Neutrophil (primary cell): ENCODE data around the gene ERGIC1.

ENCODE experiments used
- H3K27ac ChIP-seq: fragments of 200-600 bp; sonication (generic); 2 replicates; pipeline ENCODE4 v1.5.1; 2016; ENCODE audit warnings: mild to moderate bottlenecking, moderate library complexity
- H3K27me3 ChIP-seq: fragments of 200-600 bp; sonication (generic); 2 replicates; pipeline ENCODE4 v1.6.0; 2016; ENCODE audit warnings: mild to moderate bottlenecking
- H3K36me3 ChIP-seq: fragments of 200-600 bp; sonication (generic); 2 replicates; pipeline ENCODE4 v1.5.1; 2017
- H3K4me1 ChIP-seq, 2 experiments: fragments of 200-600 bp in 1 of 2; sonication (generic) in 1 of 2; 1 replicate in 1 of 2; 2 replicates in 1 of 2; pipeline versions ENCODE4 v1.5.1 to v1.6.1; 2013 to 2016; ENCODE audit warnings: low read depth in 1 of 2, low read length in 1 of 2, mild to moderate bottlenecking in 1 of 2, moderate library complexity in 1 of 2; ENCODE audit not compliant: control insufficient read depth in 1 of 2, insufficient read depth in 1 of 2
- H3K4me3 ChIP-seq, 2 experiments: fragments of 200-600 bp in 1 of 2; sonication (generic) in 1 of 2; 1 replicate in 1 of 2; 2 replicates in 1 of 2; pipeline ENCODE4 v1.5.1; 2013 to 2016; ENCODE audit warnings: low read depth in 1 of 2, low read length in 1 of 2, mild to moderate bottlenecking in 1 of 2, moderate library complexity in 1 of 2
- H3K9me3 ChIP-seq: fragments of 200-600 bp; sonication (generic); 2 replicates; pipeline ENCODE4 v1.5.1; 2016
- TF ChIP-seq, protein P1 (sequence below): fragments of 200-600 bp; sonication (generic); IDR thresholded peaks from 2 replicates; pipeline ENCODE4 v1.5.1; 2016; ENCODE audit warnings: antibody characterized with exemption

The ERGIC1 gene

DNA sequence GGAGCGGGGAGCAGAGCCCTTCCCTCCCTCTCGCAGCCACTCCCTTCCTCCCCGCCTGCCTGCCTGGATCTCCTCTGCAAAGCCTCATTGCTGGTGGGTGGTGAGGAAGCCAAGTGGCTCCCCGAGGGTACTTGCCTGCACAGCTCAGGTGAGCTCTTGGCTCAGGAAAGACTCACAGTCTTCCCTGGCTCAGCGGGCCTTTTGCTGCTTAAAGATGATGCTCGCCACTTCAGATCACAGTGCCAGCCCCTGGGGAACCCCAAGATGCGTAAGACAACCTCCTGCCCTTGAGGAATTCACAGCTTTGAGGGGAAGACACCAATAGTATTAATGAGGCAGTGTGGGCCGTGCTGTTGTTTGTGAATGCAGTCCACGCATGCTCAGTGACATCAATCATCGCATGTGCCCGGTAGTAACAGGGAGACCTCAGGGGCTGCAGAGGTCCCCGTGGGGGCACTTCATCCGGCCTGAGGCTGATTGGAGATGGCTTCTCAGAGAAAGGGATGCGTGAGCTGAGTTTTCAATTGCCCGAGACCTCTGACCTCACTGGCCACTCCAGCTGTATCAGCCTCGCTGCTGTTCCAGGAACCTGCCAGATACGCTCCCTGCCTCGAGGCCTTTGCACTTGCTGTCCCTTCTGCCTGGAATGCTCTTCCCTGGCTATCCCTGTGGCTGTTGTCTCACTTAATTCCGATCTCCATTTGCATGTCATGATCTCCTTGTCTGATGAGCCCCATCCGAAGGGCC, 36.8 kb downstream of the ERGIC1 start:
- no peaks in the 10 kb centered on the region for H3K36me3 ChIP-seq
- peak overlapping the region; percentile 6 for H3K27ac ChIP-seq
- H3K9me3 ChIP-seq = no peaks in the 10 kb centered on the region
- H3K4me1 ChIP-seq = peaks cover 5 to 7% of the 10 kb centered on the region in 2 experiments
- TF ChIP-seq, protein P1, sequence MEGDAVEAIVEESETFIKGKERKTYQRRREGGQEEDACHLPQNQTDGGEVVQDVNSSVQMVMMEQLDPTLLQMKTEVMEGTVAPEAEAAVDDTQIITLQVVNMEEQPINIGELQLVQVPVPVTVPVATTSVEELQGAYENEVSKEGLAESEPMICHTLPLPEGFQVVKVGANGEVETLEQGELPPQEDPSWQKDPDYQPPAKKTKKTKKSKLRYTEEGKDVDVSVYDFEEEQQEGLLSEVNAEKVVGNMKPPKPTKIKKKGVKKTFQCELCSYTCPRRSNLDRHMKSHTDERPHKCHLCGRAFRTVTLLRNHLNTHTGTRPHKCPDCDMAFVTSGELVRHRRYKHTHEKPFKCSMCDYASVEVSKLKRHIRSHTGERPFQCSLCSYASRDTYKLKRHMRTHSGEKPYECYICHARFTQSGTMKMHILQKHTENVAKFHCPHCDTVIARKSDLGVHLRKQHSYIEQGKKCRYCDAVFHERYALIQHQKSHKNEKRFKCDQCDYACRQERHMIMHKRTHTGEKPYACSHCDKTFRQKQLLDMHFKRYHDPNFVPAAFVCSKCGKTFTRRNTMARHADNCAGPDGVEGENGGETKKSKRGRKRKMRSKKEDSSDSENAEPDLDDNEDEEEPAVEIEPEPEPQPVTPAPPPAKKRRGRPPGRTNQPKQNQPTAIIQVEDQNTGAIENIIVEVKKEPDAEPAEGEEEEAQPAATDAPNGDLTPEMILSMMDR = no peak
- peaks cover 29% of the 10 kb centered on the region for H3K27me3 ChIP-seq
- no peak overlapping the region for H3K4me3 ChIP-seq

DNA sequence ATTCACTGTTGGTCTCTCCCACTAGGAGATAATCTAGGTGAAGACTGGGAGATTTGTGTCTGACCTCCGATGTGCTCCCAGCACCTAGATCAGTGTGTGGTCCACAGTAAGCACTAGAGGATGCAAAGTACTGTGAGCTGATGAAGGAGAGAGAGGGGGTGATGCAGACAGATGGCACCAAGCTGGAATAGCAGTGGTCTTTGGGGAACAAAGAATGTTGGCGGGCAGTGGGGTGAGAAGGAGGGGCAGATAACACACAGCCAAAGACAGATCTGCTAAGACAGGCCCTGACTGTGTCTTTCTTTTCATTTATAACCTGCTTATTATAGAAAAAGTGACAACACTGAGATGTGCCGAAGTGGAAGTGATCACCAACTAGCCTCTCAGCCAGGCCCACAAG, 37.5 kb downstream of the ERGIC1 start:
- H3K4me1 ChIP-seq = peaks cover 5 to 7% of the 10 kb centered on the region in 2 experiments
- no peak overlapping the region for H3K27ac ChIP-seq

GRCh38 chr5:172871982-172872381, 37.9 kb downstream of the ERGIC1 start:
- TF ChIP-seq, protein P1 = no peak
- peaks cover 5 to 7% of the 10 kb centered on the region in 2 experiments for H3K4me1 ChIP-seq
- no peak overlapping the region for H3K27ac ChIP-seq
- H3K27me3 ChIP-seq = peaks cover 40% of the 10 kb centered on the region
- no peaks in the 10 kb centered on the region for H3K36me3 ChIP-seq
- H3K4me3 ChIP-seq = no peak overlapping the region
- H3K9me3 ChIP-seq = no peaks in the 10 kb centered on the region

More for the DNA sequence above, 37.5 kb downstream of the ERGIC1 start:
- H3K36me3 ChIP-seq = no peaks in the 10 kb centered on the region
- peaks cover 36% of the 10 kb centered on the region for H3K27me3 ChIP-seq
- TF ChIP-seq, protein P1 = no peak
- H3K9me3 ChIP-seq = no peaks in the 10 kb centered on the region
- no peak overlapping the region for H3K4me3 ChIP-seq

DNA sequence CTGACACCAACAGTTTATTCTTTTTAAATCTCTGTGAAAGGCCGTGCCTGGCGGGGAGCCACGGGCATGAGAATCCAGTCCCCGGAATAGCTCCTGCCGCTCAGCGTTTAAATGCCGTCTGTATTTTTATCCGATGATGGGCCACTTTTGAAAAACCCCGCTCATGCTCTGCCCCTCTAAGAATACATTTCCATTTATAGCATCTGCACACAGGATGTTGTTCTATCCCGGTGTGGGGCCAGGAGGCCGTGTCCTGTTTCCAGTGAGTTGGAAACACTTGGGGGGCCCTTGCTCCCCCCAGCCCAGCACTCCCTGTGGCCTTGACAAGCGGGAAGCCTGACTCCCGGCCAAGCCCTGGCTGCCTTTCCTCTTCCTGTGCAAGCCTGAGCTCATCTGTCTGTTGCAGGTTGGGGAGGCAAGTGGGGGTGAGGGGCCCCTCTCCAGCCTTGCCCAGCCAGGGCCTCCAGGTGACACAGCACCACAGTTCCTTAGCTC, 39.0 kb downstream of the ERGIC1 start:
- peaks cover 12 to 13% of the 10 kb centered on the region in 2 experiments for H3K4me1 ChIP-seq
- H3K27me3 ChIP-seq = peaks cover 41% of the 10 kb centered on the region
- TF ChIP-seq, protein P1 = no peak
- no peak overlapping the region for H3K4me3 ChIP-seq
- no peaks in the 10 kb centered on the region for H3K36me3 ChIP-seq
- H3K27ac ChIP-seq = no peak overlapping the region
- H3K9me3 ChIP-seq = no peaks in the 10 kb centered on the region

DNA sequence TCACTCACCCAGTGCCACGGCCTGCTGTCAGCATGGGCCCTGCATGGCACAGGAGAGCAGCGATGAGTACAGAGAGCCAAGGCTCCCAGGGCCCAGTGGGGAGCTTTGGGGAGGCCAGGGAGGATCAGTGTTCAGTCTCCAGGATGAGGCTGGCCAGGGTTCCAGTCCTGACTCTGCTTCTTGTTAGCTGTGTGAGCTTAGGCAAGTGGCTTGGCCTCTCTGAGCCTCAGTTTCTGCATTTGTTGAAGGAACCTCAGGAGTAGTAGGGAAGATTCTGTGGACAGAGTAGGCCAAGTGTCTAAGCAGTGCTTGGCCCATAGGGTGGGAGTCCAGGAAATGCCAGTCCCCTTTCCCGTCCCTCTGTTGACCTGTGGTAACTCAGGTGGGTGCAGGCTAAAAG, 39.5 kb downstream of the ERGIC1 start:
- Histone ChIP-seq H3K36me3 (no peaks in the 10 kb centered on the region), H3K4me3 (no peak overlapping the region), H3K27ac (no peak overlapping the region), H3K4me1 (peaks cover 12 to 17% of the 10 kb centered on the region in 2 experiments), H3K9me3 (no peaks in the 10 kb centered on the region), H3K27me3 (peaks cover 41% of the 10 kb centered on the region)
- TF ChIP-seq, protein P1 = no peak
